ENCODE data around the gene GRN.

DNA sequence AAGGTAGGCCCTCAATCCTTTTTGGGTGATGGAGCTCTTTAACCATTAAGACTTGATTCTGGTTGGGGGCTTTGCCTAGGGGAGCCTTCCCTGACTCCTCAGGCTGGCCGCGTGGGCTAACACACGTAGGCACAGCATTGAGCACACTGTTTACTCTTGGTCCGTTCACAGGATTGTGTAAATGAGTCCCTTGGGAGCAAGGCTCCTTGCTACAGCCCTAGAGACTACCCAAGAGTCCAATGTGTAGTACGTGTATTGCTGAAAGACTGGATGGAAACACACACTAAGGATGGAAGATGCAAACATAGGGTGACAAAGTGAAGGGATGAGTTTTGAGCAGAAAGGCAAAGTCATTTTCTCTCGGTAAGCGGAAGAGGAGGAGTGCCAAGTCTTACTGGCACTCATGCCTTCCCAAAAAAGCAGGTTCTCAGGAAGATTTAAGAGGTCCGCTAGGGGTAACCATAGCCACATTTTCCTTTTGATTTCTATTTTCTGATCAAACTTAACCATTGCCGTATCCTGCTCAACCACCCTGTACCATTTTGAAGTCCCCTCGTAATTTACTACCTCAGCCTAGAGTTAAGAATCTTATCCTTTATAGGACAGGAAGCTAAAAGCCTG, 45.3 kb downstream of the GRN start:
- TF ChIP-seq, protein P1, sequence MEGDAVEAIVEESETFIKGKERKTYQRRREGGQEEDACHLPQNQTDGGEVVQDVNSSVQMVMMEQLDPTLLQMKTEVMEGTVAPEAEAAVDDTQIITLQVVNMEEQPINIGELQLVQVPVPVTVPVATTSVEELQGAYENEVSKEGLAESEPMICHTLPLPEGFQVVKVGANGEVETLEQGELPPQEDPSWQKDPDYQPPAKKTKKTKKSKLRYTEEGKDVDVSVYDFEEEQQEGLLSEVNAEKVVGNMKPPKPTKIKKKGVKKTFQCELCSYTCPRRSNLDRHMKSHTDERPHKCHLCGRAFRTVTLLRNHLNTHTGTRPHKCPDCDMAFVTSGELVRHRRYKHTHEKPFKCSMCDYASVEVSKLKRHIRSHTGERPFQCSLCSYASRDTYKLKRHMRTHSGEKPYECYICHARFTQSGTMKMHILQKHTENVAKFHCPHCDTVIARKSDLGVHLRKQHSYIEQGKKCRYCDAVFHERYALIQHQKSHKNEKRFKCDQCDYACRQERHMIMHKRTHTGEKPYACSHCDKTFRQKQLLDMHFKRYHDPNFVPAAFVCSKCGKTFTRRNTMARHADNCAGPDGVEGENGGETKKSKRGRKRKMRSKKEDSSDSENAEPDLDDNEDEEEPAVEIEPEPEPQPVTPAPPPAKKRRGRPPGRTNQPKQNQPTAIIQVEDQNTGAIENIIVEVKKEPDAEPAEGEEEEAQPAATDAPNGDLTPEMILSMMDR (IDR thresholded peaks at IDR 0.05; ENCODE audit: borderline replicate concordance, extremely low read depth, low read length, poor library complexity, severe bottlenecking): no peak
- no peak for TF ChIP-seq EZH2 (IDR thresholded peaks at IDR 0.05; ENCODE audit: borderline replicate concordance, low read depth, low read length, severe bottlenecking)
